GM12878 (cell line): ENCODE data around the gene GTSF1L. TPM values are rescaled to one million over a fixed set of nuclear protein-coding genes. Genes with fewer than 3 reads are reported as not detected.

Source experiments
- ATAC-seq: fragments of 200-7000 bp; cut with Tn5 transposase; 3 replicates; pipeline ENCODE4 v1.9.1; 2020; ENCODE audit warnings: mild to moderate bottlenecking, moderate library complexity
- BruUV-seq: library from RNA; stranded (reverse); fragments of 400-500 nt; replicated peaks from 2 replicates; lab custom pipeline; 2021; lab: Mats Ljungman, UMichigan
- CTCF ChIA-PET: fragments of 300-600 bp; sonication (Branson Sonifier 250); formaldehyde crosslinking; extraction: SDS; loops from one replicate; lab custom pipeline; 2021; ENCODE audit warnings: inconsistent platforms; lab: Yijun Ruan, JAX
- POLR2A ChIA-PET: fragments of 350-600 bp; formaldehyde crosslinking; extraction: SDS; loops from one replicate; lab custom pipeline; 2021; ENCODE audit warnings: inconsistent platforms; lab: Charles Lee
- RAD21 ChIA-PET: fragments of 300-600 bp; sonication (Branson Sonifier 250); formaldehyde crosslinking; loops from one replicate; lab custom pipeline; 2023; ENCODE audit warnings: antibody characterized with exemption; ENCODE audit not compliant: unreplicated experiment; lab: Charles Lee
- SMC1A ChIA-PET: fragments of 300-600 bp; sonication (Branson Sonifier 250); formaldehyde crosslinking; loops from one replicate; lab custom pipeline; 2023; ENCODE audit not compliant: unreplicated experiment, uncharacterized antibody; lab: Charles Lee
- DNase-seq: peaks from one replicate; pipeline ENCODE4 v3.0.0-alpha.2; 2011; ENCODE audit warnings: low read depth, low spot score
- FAIRE-seq: peaks from 3 replicates; lab custom pipeline; 2011; peaks lifted over from hg19 to GRCh38; lab: Jason Lieb, UNC
- H2AFZ ChIP-seq: 2 replicates; pipeline ENCODE4 v1.6.0; 2011; ENCODE audit warnings: low read depth, low read length, control low read depth; ENCODE audit not compliant: control insufficient read depth
- H3K27ac ChIP-seq: 2 replicates; pipeline ENCODE4 v1.5.1; 2011; ENCODE audit warnings: control low read depth; ENCODE audit not compliant: control insufficient read depth, insufficient read depth
- H3K27me3 ChIP-seq, 2 experiments: replicated peaks in 1 of 2; 2 replicates each; pipeline versions ENCODE4 v1.6.0 to v1.6.1; 2011; ENCODE audit warnings: low read length in 1 of 2; ENCODE audit not compliant: control insufficient read depth in 2 of 2, insufficient read depth in 2 of 2
- H3K36me3 ChIP-seq, 2 experiments: 2 replicates each; pipeline ENCODE4 v1.5.1; 2011; ENCODE audit warnings: low read length in 1 of 2; ENCODE audit not compliant: control insufficient read depth in 2 of 2, insufficient read depth in 2 of 2
- H3K4me1 ChIP-seq: 2 replicates; pipeline ENCODE4 v1.6.1; 2011; ENCODE audit warnings: mild to moderate bottlenecking, low read length, moderate library complexity, mixed read lengths; ENCODE audit not compliant: control insufficient read depth, insufficient read depth
- H3K4me2 ChIP-seq: 2 replicates; pipeline ENCODE4 v1.6.0; 2011; ENCODE audit warnings: control low read depth; ENCODE audit not compliant: control insufficient read depth, insufficient read depth
- H3K4me3 ChIP-seq: fragments of 200-600 bp; sonication (generic); 2 replicates; pipeline ENCODE4 v1.5.1; 2016
- H3K79me2 ChIP-seq: 2 replicates; pipeline ENCODE4 v1.6.0; 2011; ENCODE audit warnings: low read length; ENCODE audit not compliant: control insufficient read depth, insufficient read depth
- H3K9ac ChIP-seq: 2 replicates; pipeline ENCODE4 v1.8.0; 2011; ENCODE audit warnings: low read length, control low read depth, mixed read lengths; ENCODE audit not compliant: control insufficient read depth, insufficient read depth
- H3K9me3 ChIP-seq: replicated peaks from 3 replicates; pipeline ENCODE4 v1.5.1; 2011; ENCODE audit warnings: mild to moderate bottlenecking, low read length; ENCODE audit not compliant: control insufficient read depth, insufficient read depth
- H4K20me1 ChIP-seq: 2 replicates; pipeline ENCODE4 v1.6.0; 2011; ENCODE audit not compliant: control insufficient read depth, insufficient read depth
- ATF3 ChIP-seq: IDR thresholded peaks from 2 replicates; pipeline ENCODE4 v1.6.1; 2011; ENCODE audit warnings: low read depth, mild to moderate bottlenecking, low read length, moderate library complexity, borderline replicate concordance; ENCODE audit errors: extremely low read depth
- BCL11A ChIP-seq: IDR thresholded peaks from 2 replicates; pipeline ENCODE4 v1.6.1; 2011; ENCODE audit warnings: low read depth, low read length
- CHD4 ChIP-seq: fragments of 200-600 bp; sonication (generic); IDR thresholded peaks from 2 replicates; pipeline ENCODE4 v1.6.1; 2016; ENCODE audit warnings: mild to moderate bottlenecking
- HCFC1 ChIP-seq: fragments of 150-350 bp; IDR thresholded peaks from 2 replicates; pipeline ENCODE4 v1.6.1; 2014; ENCODE audit warnings: low read length
- HDGF ChIP-seq: fragments of 450-650 bp; IDR thresholded peaks from 2 replicates; pipeline ENCODE4 v1.6.1; 2016; ENCODE audit warnings: antibody characterized with exemption
- IRF5 ChIP-seq: fragments of 450-650 bp; IDR thresholded peaks from 2 replicates; pipeline ENCODE4 v1.6.1; 2017; ENCODE audit warnings: borderline replicate concordance
- MEF2B ChIP-seq: fragments of 450-650 bp; IDR thresholded peaks from 2 replicates; pipeline ENCODE4 v1.6.1; 2018; ENCODE audit warnings: mild to moderate bottlenecking, moderate library complexity; ENCODE audit not compliant: partially characterized antibody, poor library complexity, severe bottlenecking
- MXI1 ChIP-seq: fragments of 150-350 bp; IDR thresholded peaks from 2 replicates; pipeline ENCODE4 v1.6.1; 2011; ENCODE audit warnings: low read depth, mild to moderate bottlenecking, inconsistent platforms, low read length, improper control_type of control experiment
- RCOR1 ChIP-seq: conservative IDR thresholded peaks from 2 replicates; pipeline ENCODE4 v1.6.1; 2012; ENCODE audit warnings: low read depth, low read length, improper control_type of control experiment
- ZNF592 ChIP-seq: fragments of 450-650 bp; IDR thresholded peaks from 2 replicates; pipeline ENCODE4 v1.6.1; 2017; ENCODE audit warnings: mild to moderate bottlenecking, moderate library complexity
- WGBS: methylation state at CpG from one replicate; pipeline ENCODE4 v1.1.6; 2016; ENCODE audit warnings: low lambda C conversion rate; ENCODE audit not compliant: insufficient replicate concordance, insufficient coverage; ENCODE audit errors: missing lambda C conversion rate; 5-methylcytosine and 5-hydroxymethylcytosine counted together
- in situ Hi-C: fragments of 300-500 bp; cut with MboI; formaldehyde crosslinking; loops from 9 replicates; pipeline ENCODE4 v1.14.3; 2018; ENCODE audit warnings: mixed read lengths
- intact Hi-C: fragments of 100-400 bp; cut with micrococcal nuclease; formaldehyde crosslinking; loops from one replicate; pipeline ENCODE4 v1.14.2; 2022; ENCODE audit not compliant: unreplicated experiment
- polyA plus RNA-seq, 11 experiments: library from polyadenylated mRNA; depleted of rRNA in 4 of 11; unstranded in 6 of 11; stranded (reverse) in 5 of 11; fragments of >200 nt; fragmentation: Nextera tagmentation in 4 of 11; fragmentation: Illumina TruSeq in 1 of 11; extraction: Ambion mirVana in 4 of 11; extraction: Trizol in 1 of 11; gene quantifications; 1 replicate in 1 of 11; 2 replicates in 10 of 11; pipeline versions ENCODE4 v1.2.1 to v1.2.3, GENCODE V29; 2011 to 2016; ENCODE audit warnings: inconsistent platforms in 2 of 11, missing spikeins in 2 of 11, low read depth in 1 of 11
- total RNA-seq, 4 experiments: library from RNA; depleted of rRNA in 3 of 4; stranded (reverse); fragments of >200 nt in 3 of 4; fragmentation: Illumina TruSeq in 1 of 4; extraction: Trizol in 1 of 4; gene quantifications; 2 replicates each; pipeline versions ENCODE4 v1.2.1 to v1.2.3, GENCODE V29; 2013 to 2021

The GTSF1L gene
- total and polyA plus RNA-seq, 10 of the 15 experiments (the other 5 are each of a cell fraction or from before 2014, with no cell fraction given): 0.56 to 2.4 (median 1.3) TPM

- no peak for FAIRE-seq
- no peaks in the 10 kb centered on the region; the same call in 1 of the 3 replicates for H3K9me3 ChIP-seq
- TF ChIP-seq HCFC1 (no peak), RCOR1 (no peak), BCL11A (no peak), MXI1 (no peak), ZNF592 (no peak), IRF5 (no peak), HDGF (no peak), CHD4 (no peak), MEF2B (no peak), ATF3 (no peak)
- H3K4me3 ChIP-seq: no peak overlapping the region
- no peak overlapping the region for H3K9ac ChIP-seq
- ChIA-PET CTCF (interaction anchor here (1.0 to 2.6 kb wide), 4 partner anchors 9 to 140 kb away, joined by 3 to 9 read pairs (median 4); no protein-coding TSS in a partner anchor), POLR2A (interaction anchor here (0.6 kb wide), 1 partner anchor 604 kb away, joined by 3 read pairs; no protein-coding TSS in a partner anchor), SMC1A (interaction anchor here (0.9 to 1.6 kb wide), 5 partner anchors 9 to 376 kb away, joined by 4 to 6 read pairs (median 5); no protein-coding TSS in a partner anchor), RAD21 (interaction anchor here (0.6 to 0.7 kb wide), 3 partner anchors 32 to 230 kb away, joined by 3 to 4 read pairs (median 3); no protein-coding TSS in a partner anchor)
- peaks cover 8% of the 10 kb centered on the region; the same call in 1 of the 2 replicates for H3K4me1 ChIP-seq
- H3K79me2 ChIP-seq: no peaks in the 10 kb centered on the region
- no peaks in the 10 kb centered on the region for H3K27me3 ChIP-seq
- WGBS: 93% methylated on average over 3 of the region's 3 CpGs
- intact Hi-C loops (no loop called here), in situ Hi-C loops (no loop called here)
- no peak overlapping the region for H3K4me2 ChIP-seq
- H2AFZ ChIP-seq: no peak overlapping the region
- DNase-seq: no peak
- no peak overlapping the region for H3K27ac ChIP-seq
- no peak for ATAC-seq
- no peaks in the 10 kb centered on the region; a peak in 1 of 4 replicates for H3K36me3 ChIP-seq
- no peaks in the 10 kb centered on the region for H4K20me1 ChIP-seq
- BruUV-seq: no TSS peak
Measured at GRCh38 chr20:43723735-43724134, 3.1 kb downstream of the GTSF1L start.
